GM20431 (cell line): ENCODE measurements around the gene CPLANE2.
"Not testable (repeated sequence)": the region's sequence is repeated elsewhere in the genome, so short reads cannot be mapped to it uniquely, and the experiment has no call there.

Experiments
- in situ Hi-C: fragments of 300-500 bp; cut with MseI, MboI; formaldehyde crosslinking; loops from one replicate; pipeline ENCODE4 v1.15.0; 2020; ENCODE audit warnings: low sequenced_read_pairs; ENCODE audit not compliant: unreplicated experiment

The CPLANE2 gene

GRCh38 chr1:16196139-16196538 is 40.8 kb downstream of the CPLANE2 start:
- in situ Hi-C loops: not testable (repeated sequence)

- in situ Hi-C loops: no loop called here
Measured at GRCh38 chr1:16195518-16195905, 41.5 kb downstream of the CPLANE2 start.

- in situ Hi-C loops: no loop called here
Measured at GRCh38 chr1:16191916-16192546, 45.0 kb downstream of the CPLANE2 start.

GRCh38 chr1:16191309-16191708 is 45.7 kb downstream of the CPLANE2 start:
- in situ Hi-C loops: no loop called here

GRCh38 chr1:16189921-16190621 is 46.9 kb downstream of the CPLANE2 start:
- in situ Hi-C loops: loop anchor here (5.0 kb wide), 1 partner anchor 108 kb away; no protein-coding TSS in a partner anchor

GRCh38 chr1:16189003-16189402 is 48.0 kb downstream of the CPLANE2 start:
- in situ Hi-C loops: loop anchor here (5.0 kb wide), 1 partner anchor 107 kb away; no protein-coding TSS in a partner anchor

GRCh38 chr1:16187748-16188401 is 49.1 kb downstream of the CPLANE2 start:
- in situ Hi-C loops: loop anchor here (5.0 kb wide), 1 partner anchor 106 kb away; no protein-coding TSS in a partner anchor

- in situ Hi-C loops: loop anchor here (5.0 kb wide), 1 partner anchor 104 kb away; no protein-coding TSS in a partner anchor
Measured at GRCh38 chr1:16186655-16187235, 50.2 kb downstream of the CPLANE2 start.

- in situ Hi-C loops: loop anchor here (5.0 kb wide), 1 partner anchor 102 kb away; no protein-coding TSS in a partner anchor
Measured at GRCh38 chr1:16184557-16185303, 52.3 kb downstream of the CPLANE2 start.

- in situ Hi-C loops: no loop called here
Measured at GRCh38 chr1:16183765-16184556, 53.0 kb downstream of the CPLANE2 start.

- in situ Hi-C loops: no loop called here
Measured at GRCh38 chr1:16183179-16183578, 53.8 kb downstream of the CPLANE2 start.

GRCh38 chr1:16181887-16182719 is 54.9 kb downstream of the CPLANE2 start:
- in situ Hi-C loops: no loop called here
